Measurements from ENCODE around the gene DGKQ.
"Not testable (repeated sequence)": the region's sequence is repeated elsewhere in the genome, so short reads cannot be mapped to it uniquely, and the experiment has no call there.

DGKQ gene

GRCh38 chr4:999882-1000425 lies 26.6 kb upstream of the DGKQ start:
- Histone ChIP-seq H4K20me1 (ENCODE audit: control insufficient read depth, insufficient read depth, low read depth, low read length) (no peaks in the 10 kb centered on the region), H3K27me3 (ENCODE audit: control insufficient read depth, low read length) (peaks cover 37% of the 10 kb centered on the region), H3K79me2 (ENCODE audit: control insufficient read depth, low read length) (no peaks in the 10 kb centered on the region)

GRCh38 chr4:999240-999863 lies 26.0 kb upstream of the DGKQ start:
- not testable (repeated sequence) for H3K9me2 ChIP-seq (replicated peaks; ENCODE audit: control insufficient read depth, low read length); H3F3A ChIP-seq (ENCODE audit: control insufficient read depth, insufficient read depth); H3K27ac ChIP-seq (ENCODE audit: low read depth, low read length); H3K9me3 ChIP-seq (ENCODE audit: control insufficient read depth, insufficient read depth, low read length); H3K36me3 ChIP-seq (ENCODE audit: control insufficient read depth, low read length); H4K20me1 ChIP-seq (ENCODE audit: control insufficient read depth, insufficient read depth, low read depth, low read length); H3K4me3 ChIP-seq (ENCODE audit: low read length); H3K79me2 ChIP-seq (ENCODE audit: control insufficient read depth, low read length)
- H3K4me1 ChIP-seq (ENCODE audit: control insufficient read depth, low read length): peaks cover 35% of the 10 kb centered on the region
- peaks cover 37% of the 10 kb centered on the region for H3K27me3 ChIP-seq (ENCODE audit: control insufficient read depth, low read length)
- peak overlapping the region; percentile 30 for H3K4me2 ChIP-seq (ENCODE audit: low read length)

More at GRCh38 chr4:999882-1000425, 26.6 kb upstream of the DGKQ start:
- Histone ChIP-seq H3K4me3 (ENCODE audit: low read length) (peak overlapping the region; percentile 32), H3K27ac (ENCODE audit: low read depth, low read length) (no peak overlapping the region), H3F3A (ENCODE audit: control insufficient read depth, insufficient read depth) (no peaks in the 10 kb centered on the region), H3K36me3 (ENCODE audit: control insufficient read depth, low read length) (no peaks in the 10 kb centered on the region), H3K9me3 (ENCODE audit: control insufficient read depth, insufficient read depth, low read length) (no peaks in the 10 kb centered on the region), H3K4me1 (ENCODE audit: control insufficient read depth, low read length) (peaks cover 35% of the 10 kb centered on the region), H3K4me2 (ENCODE audit: low read length) (peak overlapping the region; percentile 55), H3K9me2 (replicated peaks; ENCODE audit: control insufficient read depth, low read length) (no peaks in the 10 kb centered on the region)
- TF ChIP-seq EZH2phosphoT487 (IDR thresholded peaks at IDR 0.05; ENCODE audit: borderline replicate concordance, low read length) (no peak), CTCF (IDR thresholded peaks at IDR 0.05; ENCODE audit: low read depth, low read length, poor library complexity, severe bottlenecking) (no peak)

- H4K20me1 ChIP-seq (ENCODE audit: control insufficient read depth, insufficient read depth, low read depth, low read length): no peaks in the 10 kb centered on the region
- TF ChIP-seq EZH2phosphoT487 (IDR thresholded peaks at IDR 0.05; ENCODE audit: borderline replicate concordance, low read length) (no peak; the same call in 1 of the 2 replicates), CTCF (IDR thresholded peaks at IDR 0.05; ENCODE audit: low read depth, low read length, poor library complexity, severe bottlenecking) (no peak)
- no peaks in the 10 kb centered on the region for H3F3A ChIP-seq (ENCODE audit: control insufficient read depth, insufficient read depth)
- no peaks in the 10 kb centered on the region for H3K9me2 ChIP-seq (replicated peaks; ENCODE audit: control insufficient read depth, low read length)
- no peak overlapping the region for H3K27ac ChIP-seq (ENCODE audit: low read depth, low read length)
- H3K4me2 ChIP-seq (ENCODE audit: low read length): peak overlapping the region; percentile 1; the same call in 1 of the 2 replicates
- no peaks in the 10 kb centered on the region for H3K9me3 ChIP-seq (ENCODE audit: control insufficient read depth, insufficient read depth, low read length)
- no peak overlapping the region for H3K4me3 ChIP-seq (ENCODE audit: low read length)
- H3K36me3 ChIP-seq (ENCODE audit: control insufficient read depth, low read length): no peaks in the 10 kb centered on the region
- peaks cover 37% of the 10 kb centered on the region for H3K27me3 ChIP-seq (ENCODE audit: control insufficient read depth, low read length)
- peaks cover 35% of the 10 kb centered on the region for H3K4me1 ChIP-seq (ENCODE audit: control insufficient read depth, low read length)
- no peaks in the 10 kb centered on the region for H3K79me2 ChIP-seq (ENCODE audit: control insufficient read depth, low read length)
Measured at GRCh38 chr4:998096-998691, 24.8 kb upstream of the DGKQ start.

All from DOHH2 (cell line).